Stomach (tissue), 19 donors: ENCODE data around the gene ANKRD53. TPM values are rescaled to one million over a fixed set of nuclear protein-coding genes. Genes with fewer than 3 reads are reported as not detected.

Experiments used
- DNase-seq, 2 donors: peaks; one replicate each; pipeline versions ENCODE4 v3.0.0 to v3.0.0-alpha.2; 2013 to 2019
- H3K27ac ChIP-seq, 5 donors: fragments of 200-600 bp in 4 of 5; sonication (generic) in 4 of 5; one replicate each; pipeline ENCODE4 v1.5.1; 2013 to 2019; ENCODE audit warnings: mild to moderate bottlenecking in 1 of 5, moderate library complexity in 1 of 5
- H3K27me3 ChIP-seq, 3 donors: fragments of 200-600 bp; sonication (generic); one replicate each; pipeline ENCODE4 v1.5.1; 2017 to 2019; ENCODE audit warnings: mixed run types in 1 of 3
- H3K36me3 ChIP-seq, 4 donors: fragments of 200-600 bp; sonication (generic); 1 replicate in 3 of 4; 2 replicates in 1 of 4; pipeline ENCODE4 v1.5.1; 2016 to 2019
- H3K4me1 ChIP-seq, 4 donors: fragments of 200-600 bp; sonication (generic); one replicate each; pipeline ENCODE4 v1.5.1; 2016 to 2019
- H3K4me3 ChIP-seq, 4 donors: fragments of 200-600 bp; sonication (generic) in 3 of 4; one replicate each; pipeline ENCODE4 v1.5.1; 2016 to 2019; ENCODE audit warnings: mild to moderate bottlenecking in 1 of 4
- H3K9me3 ChIP-seq, 4 donors: fragments of 200-600 bp; sonication (generic); one replicate each; pipeline ENCODE4 v1.5.1; 2016 to 2019
- EP300 ChIP-seq: sonication (generic); formaldehyde crosslinking; IDR thresholded peaks from one replicate; pipeline ENCODE4 v1.6.1; 2017; ENCODE audit warnings: antibody characterized with exemption
- POLR2A ChIP-seq, 4 donors: fragments of 450-650 bp; IDR thresholded peaks; one replicate each; pipeline ENCODE4 v1.6.1; 2016; ENCODE audit warnings: antibody characterized with exemption in 4 of 4, control low read depth in 2 of 4, mild to moderate bottlenecking in 1 of 4, moderate library complexity in 1 of 4
- POLR2AphosphoS5 ChIP-seq, 3 donors: sonication (generic); formaldehyde crosslinking; IDR thresholded peaks; one replicate each; pipeline ENCODE4 v1.6.1; 2016; ENCODE audit warnings: antibody characterized with exemption in 3 of 3
- WGBS, 5 donors: extraction: QIAGEN DNeasy Blood & Tissue Kit in 3 of 5; methylation state at CpG; one replicate each; pipeline versions ENCODE4 v1.1.5 to v1.1.7; 2013 to 2018; 5-methylcytosine and 5-hydroxymethylcytosine counted together
- intact Hi-C: fragments of 100-400 bp; cut with DNase I; formaldehyde crosslinking; loops from one replicate; pipeline ENCODE4 v1.15.1; 2023; ENCODE audit warnings: low total_unique reads
- long read RNA-seq, 10 donors: transcript quantifications; one replicate each; lab custom pipeline, GENCODE V29; 2026
- polyA plus RNA-seq, 3 donors: library from polyadenylated mRNA; stranded (reverse); fragments of 200-250 nt; gene quantifications; one replicate each; pipeline ENCODE4 v1.2.3, GENCODE V29; 2013
- total RNA-seq, 5 donors: library from RNA; depleted of rRNA; stranded (reverse); fragments of >200 nt; gene quantifications; one replicate each; pipeline versions ENCODE4 v1.1.0 to v1.2.3, GENCODE V29; 2014 to 2016
- TF ChIP-seq, protein P1 (sequence below), 7 experiments: fragments of 450-650 bp in 4 of 7; fragments of 200-600 bp in 3 of 7; sonication (generic) in 3 of 7; IDR thresholded peaks; one replicate each; pipeline ENCODE4 v1.5.1; 2016 to 2019; ENCODE audit warnings: antibody characterized with exemption in 7 of 7, control low read depth in 2 of 7, mild to moderate bottlenecking in 1 of 7
- donor health status: healthy with polysubstance abuse.
- donor health status: Bipolar disorder and iron deficiency.
- donor health status: healthy.

Gene ANKRD53
- total RNA-seq = under 1 TPM in 1 of 5 donors, not detected in 4; 0.45 TPM
- 1 to 10 TPM in 2 of 3 donors, under 1 TPM in 1; 0.88 to 2.3 (median 1.3) TPM for polyA plus RNA-seq
- long read RNA-seq, donor 1 = 0 reads
- long read RNA-seq, donor 2 = 0 reads
- long read RNA-seq, donor 3 = 0 reads
- long read RNA-seq, donor 4 = 0 reads
- long read RNA-seq, donor 5, partial matches to known transcripts = 0 of 1 reads
- long read RNA-seq, donor 5, other reads (novel, unspliced or antisense) = 0 of 1 reads
- long read RNA-seq, donor 6 = 0 reads
- long read RNA-seq, donor 7 = 0 reads
- long read RNA-seq, donor 8, partial matches to known transcripts = 0 of 5 reads
- long read RNA-seq, donor 8, other reads (novel, unspliced or antisense) = 5 of 5 reads
- long read RNA-seq, donor 9 = 0 reads
- long read RNA-seq, donor 10 = 0 reads

GRCh38 chr2:70978341-70979179 is at the start of gene ANKRD53:
ANKRD53 (plus strand) TSS chr2:70978630; CDS start chr2:70978646, 16 bp downstream.
- peak within 1 kb of the TSS; percentile 66 to 93 (median 87) for H3K27ac ChIP-seq
- peaks cover 0 to 20% (median 7%) of the 10 kb centered on the region in 4 donors for H3K36me3 ChIP-seq
- H3K9me3 ChIP-seq = no peaks in the 10 kb centered on the region
- peak; percentile 44 to 83 for DNase-seq
- H3K4me3 ChIP-seq = peak within 1 kb of the TSS; percentile 55 to 64 (median 57)
- TF ChIP-seq POLR2A (IDR thresholded peaks at IDR 0.05) (no peak), POLR2AphosphoS5 (IDR thresholded peaks at IDR 0.05) (peak in 1 of 3 donors; percentile 1)
- H3K27me3 ChIP-seq = peaks cover 0 to 13% (median 0%) of the 10 kb centered on the region in 3 donors
- intact Hi-C loops = no loop called here
- WGBS, 5 donors = 1 to 7% (median 3%) methylated on average over 8 to 67 of the region's 67 CpGs
- peaks cover 11 to 29% (median 22%) of the 10 kb centered on the region in 4 donors for H3K4me1 ChIP-seq

GRCh38 chr2:70930371-70931329 is 47.8 kb upstream of the ANKRD53 start:
- no peaks in the 10 kb centered on the region for H3K36me3 ChIP-seq
- WGBS, 5 donors = 66 to 87% (median 82%) methylated on average over 4 of the region's 4 CpGs
- no peaks in the 10 kb centered on the region for H3K9me3 ChIP-seq
- H3K4me3 ChIP-seq = no peak overlapping the region
- no peak for TF ChIP-seq POLR2A (IDR thresholded peaks at IDR 0.05)
- TF ChIP-seq, protein P1, sequence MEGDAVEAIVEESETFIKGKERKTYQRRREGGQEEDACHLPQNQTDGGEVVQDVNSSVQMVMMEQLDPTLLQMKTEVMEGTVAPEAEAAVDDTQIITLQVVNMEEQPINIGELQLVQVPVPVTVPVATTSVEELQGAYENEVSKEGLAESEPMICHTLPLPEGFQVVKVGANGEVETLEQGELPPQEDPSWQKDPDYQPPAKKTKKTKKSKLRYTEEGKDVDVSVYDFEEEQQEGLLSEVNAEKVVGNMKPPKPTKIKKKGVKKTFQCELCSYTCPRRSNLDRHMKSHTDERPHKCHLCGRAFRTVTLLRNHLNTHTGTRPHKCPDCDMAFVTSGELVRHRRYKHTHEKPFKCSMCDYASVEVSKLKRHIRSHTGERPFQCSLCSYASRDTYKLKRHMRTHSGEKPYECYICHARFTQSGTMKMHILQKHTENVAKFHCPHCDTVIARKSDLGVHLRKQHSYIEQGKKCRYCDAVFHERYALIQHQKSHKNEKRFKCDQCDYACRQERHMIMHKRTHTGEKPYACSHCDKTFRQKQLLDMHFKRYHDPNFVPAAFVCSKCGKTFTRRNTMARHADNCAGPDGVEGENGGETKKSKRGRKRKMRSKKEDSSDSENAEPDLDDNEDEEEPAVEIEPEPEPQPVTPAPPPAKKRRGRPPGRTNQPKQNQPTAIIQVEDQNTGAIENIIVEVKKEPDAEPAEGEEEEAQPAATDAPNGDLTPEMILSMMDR (IDR thresholded peaks at IDR 0.05) = no peak
- TF ChIP-seq EP300 = no peak
- TF ChIP-seq POLR2AphosphoS5 (IDR thresholded peaks at IDR 0.05) = no peak
- DNase-seq = no peak
- H3K27ac ChIP-seq = no peak overlapping the region
- H3K27me3 ChIP-seq = peaks cover 0 to 61% (median 0%) of the 10 kb centered on the region in 3 donors
- intact Hi-C loops = no loop called here
- H3K4me1 ChIP-seq = no peaks in the 10 kb centered on the region

DNA sequence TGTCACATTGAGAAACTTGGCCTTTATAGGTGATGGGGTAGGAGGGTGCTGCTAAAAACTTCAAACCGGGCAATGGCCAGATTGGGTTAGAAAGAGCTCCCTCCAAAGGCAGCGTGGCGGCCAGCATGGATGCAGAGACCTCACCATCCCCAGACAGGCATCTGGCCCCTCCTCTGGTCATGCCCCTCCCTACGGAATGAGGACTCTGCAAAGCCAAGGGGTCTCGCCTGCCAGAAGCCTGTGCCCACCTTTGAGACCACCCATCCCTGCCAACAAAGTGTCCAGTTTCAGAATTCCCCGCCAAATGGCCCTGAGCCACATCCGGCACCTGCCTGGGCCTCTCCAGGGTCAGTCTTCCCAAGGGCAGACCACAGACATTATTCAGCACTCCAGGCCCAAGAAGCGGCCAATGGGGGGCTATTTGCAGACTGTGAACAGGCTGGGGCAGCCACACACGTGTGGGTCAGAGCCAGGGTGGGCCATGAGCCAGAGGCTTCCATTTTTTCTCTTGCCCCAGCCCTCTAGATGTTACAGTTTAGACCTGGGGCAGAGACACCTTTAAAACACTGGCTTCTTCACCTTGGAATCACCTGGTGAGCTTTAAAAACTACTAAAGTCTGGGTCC is 46.9 kb upstream of the ANKRD53 start:
- no peaks in the 10 kb centered on the region for H3K36me3 ChIP-seq
- WGBS, 5 donors = 59 to 72% (median 68%) methylated on average over 5 to 9 of the region's 9 CpGs
- TF ChIP-seq POLR2A (IDR thresholded peaks at IDR 0.05) = no peak
- no peak for TF ChIP-seq EP300
- TF ChIP-seq, protein P1 (IDR thresholded peaks at IDR 0.05) = no peak
- TF ChIP-seq POLR2AphosphoS5 (IDR thresholded peaks at IDR 0.05) = no peak
- H3K4me1 ChIP-seq = no peaks in the 10 kb centered on the region
- no peaks in the 10 kb centered on the region for H3K9me3 ChIP-seq
- intact Hi-C loops = no loop called here
- DNase-seq = no peak
- H3K27ac ChIP-seq = no peak overlapping the region
- peaks cover 0 to 69% (median 0%) of the 10 kb centered on the region in 3 donors for H3K27me3 ChIP-seq
- no peak overlapping the region for H3K4me3 ChIP-seq

GRCh38 chr2:70932631-70933230 is 45.7 kb upstream of the ANKRD53 start:
- no peak for DNase-seq
- H3K27ac ChIP-seq = no peak overlapping the region
- no peak for TF ChIP-seq POLR2A (IDR thresholded peaks at IDR 0.05)
- TF ChIP-seq, protein P1 (IDR thresholded peaks at IDR 0.05) = no peak
- no peaks in the 10 kb centered on the region for H3K4me1 ChIP-seq
- H3K4me3 ChIP-seq = no peak overlapping the region
- no peaks in the 10 kb centered on the region for H3K36me3 ChIP-seq
- no peaks in the 10 kb centered on the region for H3K9me3 ChIP-seq
- 89 to 92% (median 91%) methylated on average over 19 to 21 of the region's 21 CpGs for WGBS, 5 donors
- intact Hi-C loops = no loop called here
- H3K27me3 ChIP-seq = peaks cover 0 to 72% (median 0%) of the 10 kb centered on the region in 3 donors
